K562 (cell line): ENCODE results near the gene DNAI1.
"Not testable (repeated sequence)": the region's sequence is repeated elsewhere in the genome, so short reads cannot be mapped to it uniquely, and the experiment has no call there.

ENCODE experiments used
- CTCF ChIP-seq, 3 experiments: IDR thresholded peaks in 2 of 3; conservative IDR thresholded peaks in 1 of 3; 2 replicates each; pipeline ENCODE4 v1.5.1; 2011 to 2012; ENCODE audit warnings: low read length in 3 of 3, mild to moderate bottlenecking in 3 of 3, control low read depth in 2 of 3, improper control_type of control experiment in 1 of 3, inconsistent platforms in 1 of 3, low read depth in 1 of 3, mixed read lengths in 1 of 3, moderate library complexity in 1 of 3; ENCODE audit not compliant: insufficient read depth in 2 of 3
- FOS ChIP-seq: IDR thresholded peaks from 3 replicates; pipeline ENCODE4 v1.6.1; 2011; ENCODE audit not compliant: insufficient read length; ENCODE audit errors: extremely low read depth
- MAX ChIP-seq: sonication (generic); formaldehyde crosslinking; IDR thresholded peaks from 2 replicates; pipeline ENCODE4 v1.9.0; 2022; ENCODE audit warnings: mild to moderate bottlenecking, missing genetic modification reagents
- POLR2AphosphoS5 ChIP-seq: IDR thresholded peaks from 2 replicates; pipeline ENCODE4 v1.6.1; 2011; ENCODE audit warnings: mild to moderate bottlenecking, low read depth, low read length, moderate library complexity; ENCODE audit not compliant: control insufficient read depth, insufficient read depth
- ZBTB34 ChIP-seq: fragments of 250-450 bp; sonication (Bioruptor Pico); IDR thresholded peaks from 2 replicates; pipeline ENCODE4 v1.8.0; 2021; ENCODE audit warnings: mild to moderate bottlenecking, moderate library complexity
- ZNF449 ChIP-seq: fragments of 250-450 bp; sonication (Bioruptor Pico); IDR thresholded peaks from 2 replicates; pipeline ENCODE4 v1.8.0; 2022; ENCODE audit warnings: moderate library complexity, mild to moderate bottlenecking, inconsistent platforms

GRCh38 chr9:34532041-34532440 lies 73.4 kb downstream of the DNAI1 start:
- TF ChIP-seq POLR2AphosphoS5; FOS; MAX (CRISPR knock-in tag); ZBTB34 (CRISPR knock-in tag); CTCF (IDR thresholded peaks at IDR 0.05 in 2 of 3, conservative IDR thresholded peaks at IDR 0.05 in 1 of 3; ENCODE audit: insufficient read depth in 2 of 3, low read depth in 1 of 3, low read length in 3 of 3); ZNF449 (CRISPR knock-in tag): not testable (repeated sequence)
